Glomerular visceral epithelial cell (primary cell): ENCODE data around the gene ARV1.

ENCODE experiments used
- DNase-seq: peaks from one replicate; pipeline ENCODE4 v3.0.0-alpha.2; 2016; ENCODE audit errors: extremely low spot score

The ARV1 gene

GRCh38 chr1:230978491-230979388 lies at the start of gene ARV1, which contains the start of gene TTC13:
Gene ARV1, plus strand, starts transcription at chr1:230979094. Its CDS starts 12 bp downstream, at chr1:230979106.
Gene TTC13, minus strand, starts transcription at chr1:230978861. Its CDS starts 31 bp downstream, at chr1:230978830.
- DNase-seq = peak; percentile 99

GRCh38 chr1:230930986-230931385 lies 47.9 kb upstream of the ARV1 start:
- DNase-seq = no peak

DNA sequence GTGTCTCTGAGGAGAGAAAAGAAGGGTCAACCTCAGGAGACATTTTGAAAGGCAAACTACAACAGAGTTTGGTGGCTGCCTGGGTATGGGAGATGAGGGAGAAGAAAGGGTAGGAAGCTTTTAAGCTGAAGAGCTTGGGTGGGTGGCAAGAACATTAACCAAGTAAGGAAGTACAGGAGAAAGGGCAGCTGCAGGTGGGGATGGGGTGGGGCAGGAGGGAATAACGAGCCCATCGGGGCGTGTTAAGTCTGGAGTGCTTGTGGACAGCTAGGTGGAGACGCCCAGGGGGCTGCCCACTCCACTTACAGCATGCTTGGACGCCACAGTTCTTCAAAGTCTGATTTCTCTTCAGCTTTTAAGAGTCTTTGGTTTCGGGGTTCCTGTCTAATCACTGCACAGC lies 43.0 kb upstream of the ARV1 start:
- no peak for DNase-seq

DNA sequence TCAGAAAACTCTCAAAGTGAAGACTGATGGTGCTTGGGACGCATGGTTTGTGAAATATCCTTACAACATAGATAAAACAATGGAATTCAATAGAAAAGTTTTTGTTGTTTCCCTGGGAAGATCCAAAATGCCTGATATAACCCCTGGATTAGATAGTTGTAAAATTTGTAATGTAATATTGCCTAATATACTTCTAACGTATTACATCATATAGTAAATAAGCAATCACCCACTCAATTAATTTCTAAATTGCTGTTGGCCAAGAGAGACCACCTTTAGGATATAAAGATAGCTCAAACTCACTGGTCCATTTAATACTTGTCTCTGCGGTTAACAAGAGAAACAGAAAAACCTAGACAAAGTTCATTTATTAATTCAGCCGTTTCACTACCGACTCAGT lies 42.4 kb upstream of the ARV1 start:
- no peak for DNase-seq

- DNase-seq = no peak
Measured at GRCh38 chr1:230937371-230937770, 41.5 kb upstream of the ARV1 start.

GRCh38 chr1:230938924-230939368 lies 39.9 kb upstream of the ARV1 start:
- no peak for DNase-seq

DNA sequence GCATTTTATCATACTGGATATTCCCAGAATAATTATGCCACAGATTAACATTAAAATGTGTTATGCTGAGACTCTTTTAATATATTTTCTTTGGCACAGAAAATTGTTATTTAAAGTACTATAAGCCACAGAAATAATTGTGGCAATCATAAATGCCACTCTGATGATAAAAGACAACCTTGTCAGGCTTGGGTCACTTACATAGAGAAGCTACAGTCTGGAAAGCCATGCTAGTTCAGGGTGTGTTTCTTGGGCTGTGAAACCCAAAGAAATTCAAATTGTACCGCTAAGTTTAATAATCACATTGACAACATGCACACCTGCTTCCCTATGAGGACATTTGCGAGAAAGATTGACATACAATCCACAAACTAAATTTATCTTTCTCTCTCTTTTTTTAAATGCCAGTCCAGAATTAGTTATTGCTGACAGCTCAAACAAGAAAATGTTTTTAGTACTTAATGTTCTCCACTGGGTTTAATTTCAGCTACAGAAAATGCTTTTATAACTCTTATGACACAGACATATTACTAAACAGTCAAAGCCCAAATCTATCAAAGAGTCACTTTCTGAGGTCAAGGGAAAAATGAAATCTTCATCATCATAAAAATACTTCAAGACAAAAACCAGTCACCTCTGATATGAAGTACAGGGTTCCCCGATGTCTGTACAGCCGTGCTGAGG lies 38.9 kb upstream of the ARV1 start:
- DNase-seq = no peak

DNA sequence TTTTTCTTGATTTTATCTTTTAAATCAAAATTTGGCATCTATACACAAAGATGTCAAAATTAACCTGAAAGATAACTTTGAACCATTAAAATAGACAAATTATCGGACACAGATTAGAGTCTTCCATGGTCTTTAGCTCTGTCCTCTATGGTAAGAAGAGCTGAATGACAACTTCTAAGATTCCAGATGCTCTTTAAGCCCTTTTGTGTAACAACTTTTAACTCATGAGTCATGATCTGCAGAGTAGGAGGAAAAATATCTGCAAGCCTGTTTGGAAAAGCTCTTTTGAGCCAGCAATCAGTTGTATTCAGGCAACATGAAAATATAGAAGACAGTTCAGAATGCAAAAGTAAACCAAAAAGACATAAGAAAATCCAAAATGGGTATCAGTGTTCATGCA lies 38.0 kb upstream of the ARV1 start:
- no peak for DNase-seq

- DNase-seq = no peak
Measured at GRCh38 chr1:230943048-230943593, 35.8 kb upstream of the ARV1 start.

- DNase-seq = no peak
Measured at GRCh38 chr1:230948301-230948700, 30.6 kb upstream of the ARV1 start.

GRCh38 chr1:230948903-230949302 lies 30.0 kb upstream of the ARV1 start:
- DNase-seq = no peak

GRCh38 chr1:230950404-230950803 lies 28.5 kb upstream of the ARV1 start:
- no peak for DNase-seq

DNA sequence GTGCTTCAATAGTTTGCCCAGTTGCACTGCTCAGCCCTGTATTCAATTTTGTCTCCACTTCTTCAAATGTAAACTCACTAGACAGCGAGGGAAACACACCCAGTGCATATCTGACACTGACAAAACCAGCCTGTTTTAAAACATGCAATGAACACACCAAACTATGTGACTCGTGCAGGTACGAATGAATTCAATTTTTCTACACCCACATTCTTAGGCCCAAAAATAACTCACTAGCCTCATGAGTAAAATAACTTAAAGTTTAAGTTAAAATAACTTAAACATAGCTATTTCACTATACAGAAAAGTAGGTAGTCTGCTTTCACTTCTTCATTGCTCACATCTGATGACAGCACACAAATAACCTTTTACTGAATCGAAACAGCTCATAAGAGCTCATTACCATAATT lies 21.3 kb upstream of the ARV1 start:
- DNase-seq = no peak

DNA sequence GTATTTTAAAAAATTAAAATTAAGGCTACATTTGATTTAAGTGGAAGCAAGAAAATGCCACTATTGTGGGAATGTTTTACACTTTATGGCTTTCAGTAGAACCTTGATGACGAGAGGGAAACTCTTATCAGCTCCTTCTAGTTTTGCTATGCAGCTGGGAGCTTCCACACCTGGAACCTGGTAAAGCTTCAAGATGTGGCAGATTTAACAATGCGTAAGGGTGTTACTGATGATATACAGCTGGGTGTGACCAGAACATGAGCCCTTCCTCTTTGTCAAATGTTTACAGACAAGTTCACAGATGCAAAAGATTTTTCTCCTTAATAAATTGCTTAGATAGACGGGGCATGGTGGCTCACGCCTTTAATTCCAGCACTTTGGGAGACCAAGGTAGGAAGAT lies 20.5 kb upstream of the ARV1 start:
- DNase-seq = no peak

DNA sequence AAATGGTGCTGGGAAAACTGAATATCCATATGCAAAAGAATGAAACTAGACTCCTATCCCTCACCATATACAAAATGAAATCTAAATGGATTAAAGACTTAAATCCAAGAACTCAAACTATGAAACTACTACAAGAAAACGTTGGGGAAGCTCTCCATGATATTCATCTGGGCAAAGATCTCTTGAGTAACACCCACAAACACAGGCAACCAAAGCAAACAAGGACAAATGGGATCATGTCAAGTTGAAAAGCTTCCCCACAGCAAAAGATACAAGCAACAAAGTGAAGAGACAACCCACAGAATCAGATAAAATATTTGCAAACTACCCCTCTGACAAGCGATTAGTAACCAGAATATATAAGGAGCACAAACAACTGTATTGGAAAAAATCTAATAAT lies 14.0 kb upstream of the ARV1 start:
- no peak for DNase-seq

- DNase-seq = no peak
Measured at GRCh38 chr1:230965535-230965934, 13.4 kb upstream of the ARV1 start.

DNA sequence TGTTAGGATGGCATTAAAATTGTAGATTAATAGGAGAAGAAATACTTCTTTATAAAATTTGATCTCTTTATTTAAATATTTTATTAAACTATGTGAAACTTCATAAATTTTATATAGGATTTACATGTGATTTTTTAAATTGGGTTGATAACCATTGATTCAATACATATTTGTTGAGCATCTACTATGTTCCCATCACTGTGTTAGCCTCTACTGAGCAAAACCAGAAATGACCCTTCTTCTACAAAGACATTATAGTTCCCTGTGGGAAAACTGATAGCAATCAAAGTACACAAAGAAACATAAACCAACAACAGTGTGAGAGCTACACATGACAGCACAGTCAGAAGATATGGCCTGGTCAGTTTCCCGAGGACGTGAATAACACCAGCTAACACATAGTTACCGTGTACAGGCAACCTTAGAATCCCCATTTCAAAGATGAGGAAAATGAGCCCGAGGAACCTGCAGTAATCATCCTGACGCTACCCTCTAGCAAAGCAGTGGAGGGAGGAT lies 12.5 kb upstream of the ARV1 start:
- DNase-seq = no peak

DNA sequence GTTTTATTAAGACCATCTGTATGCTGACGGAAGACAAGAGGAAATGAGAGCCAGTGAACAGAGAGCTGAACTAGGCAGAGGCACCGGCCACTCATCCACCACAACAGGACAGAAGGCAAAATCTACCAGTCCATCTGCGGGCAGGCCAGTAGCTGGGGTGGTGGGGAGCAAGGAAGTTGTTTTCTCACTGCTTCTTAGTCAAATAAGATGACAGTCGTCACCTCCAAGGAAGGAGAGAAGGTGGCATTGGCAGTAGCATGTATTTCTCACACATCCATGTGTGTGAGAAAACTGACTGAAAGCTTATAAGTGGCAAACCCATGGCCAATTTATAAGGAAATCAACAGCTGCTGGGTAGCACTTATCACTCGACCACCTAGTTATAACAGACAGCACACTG lies 8.5 kb upstream of the ARV1 start:
- no peak for DNase-seq

DNA sequence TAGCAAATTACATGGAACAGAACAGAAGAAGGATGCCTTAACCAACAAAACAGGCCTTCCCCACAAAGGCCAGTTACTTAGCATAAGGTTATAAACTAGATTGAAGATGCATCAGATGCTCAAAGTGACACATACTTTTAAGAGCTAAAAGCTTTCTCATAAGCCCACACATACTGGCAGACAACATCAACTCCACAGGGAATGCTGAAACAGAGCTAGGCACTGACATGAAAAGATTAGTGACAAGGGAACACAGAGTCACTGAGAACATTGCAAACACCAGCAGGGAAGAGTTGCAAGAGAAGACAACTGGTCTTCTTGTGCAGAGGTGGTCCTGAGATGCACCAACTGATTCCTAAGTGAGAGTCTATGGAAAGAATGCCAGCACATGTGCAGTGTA lies 7.1 kb upstream of the ARV1 start:
- DNase-seq = no peak

GRCh38 chr1:230972855-230973271 lies 6.0 kb upstream of the ARV1 start:
- peak; percentile 8 for DNase-seq

DNA sequence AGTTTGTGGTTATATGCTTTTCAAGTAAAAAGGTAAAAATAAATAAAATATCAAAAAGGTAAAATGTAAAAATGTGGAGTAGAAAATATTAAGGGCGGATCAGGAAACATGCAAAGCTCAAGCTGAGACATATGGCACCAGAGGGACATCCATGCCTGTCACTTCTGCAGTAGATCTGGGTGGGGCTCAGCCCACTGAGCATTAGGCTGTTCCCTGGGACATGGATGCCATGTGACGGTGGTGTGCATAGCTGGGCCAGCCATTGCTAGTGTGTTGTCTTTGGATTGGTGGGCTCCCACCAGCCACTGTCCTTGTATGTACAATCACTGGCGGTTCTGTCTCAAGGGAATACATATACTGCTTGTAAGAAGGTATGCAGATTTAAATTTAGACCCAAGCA lies 3.3 kb upstream of the ARV1 start:
- DNase-seq = no peak

- DNase-seq = no peak
Measured at GRCh38 chr1:230976360-230976759, 2.5 kb upstream of the ARV1 start.
